HEK293 (cell line): Measurements from ENCODE around the gene MAPK11.
A peak's percentile ranks its signal among the peaks of the same experiment; 100 is the strongest.

ENCODE experiments used
- GLIS1 ChIP-seq: fragments of 450-650 bp; formaldehyde crosslinking; IDR thresholded peaks from 2 replicates; pipeline ENCODE4 v1.5.1; 2016; ENCODE audit warnings: missing biosample characterization, missing genetic modification characterization
- GLIS2 ChIP-seq: fragments of 450-650 bp; formaldehyde crosslinking; IDR thresholded peaks from 2 replicates; pipeline ENCODE4 v1.5.1; 2016; ENCODE audit warnings: missing biosample characterization, missing genetic modification characterization
- IKZF3 ChIP-seq: fragments of 450-650 bp; IDR thresholded peaks from 2 replicates; pipeline ENCODE4 v1.5.0; 2018; ENCODE audit warnings: missing biosample characterization, mild to moderate bottlenecking, missing genetic modification characterization, moderate library complexity
- KLF1 ChIP-seq: fragments of 450-650 bp; formaldehyde crosslinking; IDR thresholded peaks from 2 replicates; pipeline ENCODE4 v1.5.1; 2016; ENCODE audit warnings: missing biosample characterization, missing genetic modification characterization
- KLF10 ChIP-seq: fragments of 450-650 bp; IDR thresholded peaks from 2 replicates; pipeline ENCODE4 v1.5.1; 2018; ENCODE audit warnings: missing biosample characterization, mild to moderate bottlenecking, missing genetic modification characterization
- KLF16 ChIP-seq: fragments of 450-650 bp; formaldehyde crosslinking; IDR thresholded peaks from 2 replicates; pipeline ENCODE4 v1.5.1; 2017; ENCODE audit warnings: missing biosample characterization, missing genetic modification characterization
- KLF8 ChIP-seq: fragments of 450-650 bp; formaldehyde crosslinking; IDR thresholded peaks from 2 replicates; pipeline ENCODE4 v1.5.1; 2016; ENCODE audit warnings: missing biosample characterization, missing genetic modification characterization
- OVOL3 ChIP-seq: fragments of 450-650 bp; formaldehyde crosslinking; IDR thresholded peaks from 2 replicates; pipeline ENCODE4 v1.5.1; 2016; ENCODE audit warnings: missing biosample characterization, missing genetic modification characterization
- SP2 ChIP-seq: fragments of 450-650 bp; formaldehyde crosslinking; IDR thresholded peaks from 2 replicates; pipeline ENCODE4 v1.5.1; 2016; ENCODE audit warnings: missing biosample characterization, missing genetic modification characterization
- SP3 ChIP-seq: fragments of 450-650 bp; formaldehyde crosslinking; IDR thresholded peaks from 2 replicates; pipeline ENCODE4 v1.5.1; 2016; ENCODE audit warnings: missing biosample characterization, missing genetic modification characterization
- SP7 ChIP-seq: fragments of 450-650 bp; formaldehyde crosslinking; IDR thresholded peaks from 2 replicates; pipeline ENCODE4 v1.5.1; 2016; ENCODE audit warnings: missing biosample characterization, missing genetic modification characterization
- ZBTB17 ChIP-seq: fragments of 450-650 bp; formaldehyde crosslinking; IDR thresholded peaks from 2 replicates; pipeline ENCODE4 v1.5.1; 2016; ENCODE audit warnings: missing biosample characterization, missing genetic modification characterization
- ZBTB8A ChIP-seq: fragments of 450-650 bp; formaldehyde crosslinking; IDR thresholded peaks from 2 replicates; pipeline ENCODE4 v1.5.1; 2016; ENCODE audit warnings: missing biosample characterization, missing genetic modification characterization
- ZEB2 ChIP-seq: fragments of 450-650 bp; formaldehyde crosslinking; IDR thresholded peaks from 2 replicates; pipeline ENCODE4 v1.5.1; 2016; ENCODE audit warnings: missing biosample characterization, missing genetic modification characterization
- ZFP37 ChIP-seq: fragments of 450-650 bp; formaldehyde crosslinking; IDR thresholded peaks from 2 replicates; pipeline ENCODE4 v1.5.1; 2016; ENCODE audit warnings: missing biosample characterization, missing genetic modification characterization
- ZIC2 ChIP-seq: fragments of 450-650 bp; formaldehyde crosslinking; IDR thresholded peaks from 2 replicates; pipeline ENCODE4 v1.5.1; 2016; ENCODE audit warnings: missing biosample characterization, missing genetic modification characterization
- ZNF302 ChIP-seq: fragments of 450-650 bp; formaldehyde crosslinking; IDR thresholded peaks from 2 replicates; pipeline ENCODE4 v1.5.1; 2016; ENCODE audit warnings: missing biosample characterization, missing genetic modification characterization, low read depth
- ZNF311 ChIP-seq: fragments of 450-650 bp; formaldehyde crosslinking; IDR thresholded peaks from 2 replicates; pipeline ENCODE4 v1.5.1; 2017; ENCODE audit warnings: missing biosample characterization, missing genetic modification characterization, borderline replicate concordance
- ZNF341 ChIP-seq: fragments of 450-650 bp; formaldehyde crosslinking; IDR thresholded peaks from 2 replicates; pipeline ENCODE4; 2016; ENCODE audit warnings: low read depth, missing biosample characterization, missing genetic modification characterization
- ZNF391 ChIP-seq: fragments of 450-650 bp; formaldehyde crosslinking; IDR thresholded peaks from 2 replicates; pipeline ENCODE4 v1.5.1; 2016; ENCODE audit warnings: low read depth, missing biosample characterization, missing genetic modification characterization, borderline replicate concordance
- ZNF777 ChIP-seq: fragments of 450-650 bp; formaldehyde crosslinking; IDR thresholded peaks from 2 replicates; pipeline ENCODE4 v1.5.1; 2017; ENCODE audit warnings: missing biosample characterization, missing genetic modification characterization, borderline replicate concordance
- ZSCAN30 ChIP-seq: fragments of 450-650 bp; IDR thresholded peaks from 2 replicates; pipeline ENCODE4 v1.5.1; 2018; ENCODE audit warnings: missing biosample characterization, mild to moderate bottlenecking, missing genetic modification characterization, moderate library complexity
- ZXDB ChIP-seq: fragments of 450-650 bp; formaldehyde crosslinking; IDR thresholded peaks from 2 replicates; pipeline ENCODE4 v1.5.1; 2016; ENCODE audit warnings: missing biosample characterization, missing genetic modification characterization
- TF ChIP-seq, protein P1 (sequence below): fragments of 450-650 bp; formaldehyde crosslinking; IDR thresholded peaks from 2 replicates; pipeline ENCODE4 v1.5.1; 2016; ENCODE audit warnings: missing biosample characterization, missing genetic modification characterization
- TF ChIP-seq, protein P2 (sequence below): fragments of 450-650 bp; formaldehyde crosslinking; IDR thresholded peaks from 2 replicates; pipeline ENCODE4 v1.5.1; 2016; ENCODE audit warnings: missing biosample characterization, missing genetic modification characterization
- TF ChIP-seq, protein P3 (sequence below): fragments of 450-650 bp; formaldehyde crosslinking; IDR thresholded peaks from 2 replicates; pipeline ENCODE4 v1.5.1; 2016; ENCODE audit warnings: missing biosample characterization, missing genetic modification characterization
- TF ChIP-seq, protein P4 (sequence below): fragments of 450-650 bp; formaldehyde crosslinking; IDR thresholded peaks from 2 replicates; pipeline ENCODE4 v1.5.1; 2016; ENCODE audit warnings: missing biosample characterization, missing genetic modification characterization
- TF ChIP-seq, protein P5 (sequence below): fragments of 450-650 bp; formaldehyde crosslinking; IDR thresholded peaks from 2 replicates; pipeline ENCODE4 v1.5.1; 2016; ENCODE audit warnings: missing biosample characterization, missing genetic modification characterization
- TF ChIP-seq, protein P6 (sequence below): fragments of 450-650 bp; formaldehyde crosslinking; IDR thresholded peaks from 2 replicates; pipeline ENCODE4 v1.5.1; 2016; ENCODE audit warnings: missing biosample characterization, missing genetic modification characterization
- TF ChIP-seq, protein P7 (sequence below): fragments of 450-650 bp; formaldehyde crosslinking; optimal IDR thresholded peaks from 2 replicates; pipeline ENCODE3; 2016; ENCODE audit warnings: missing biosample characterization, mild to moderate bottlenecking, missing genetic modification characterization

The MAPK11 gene

DNA sequence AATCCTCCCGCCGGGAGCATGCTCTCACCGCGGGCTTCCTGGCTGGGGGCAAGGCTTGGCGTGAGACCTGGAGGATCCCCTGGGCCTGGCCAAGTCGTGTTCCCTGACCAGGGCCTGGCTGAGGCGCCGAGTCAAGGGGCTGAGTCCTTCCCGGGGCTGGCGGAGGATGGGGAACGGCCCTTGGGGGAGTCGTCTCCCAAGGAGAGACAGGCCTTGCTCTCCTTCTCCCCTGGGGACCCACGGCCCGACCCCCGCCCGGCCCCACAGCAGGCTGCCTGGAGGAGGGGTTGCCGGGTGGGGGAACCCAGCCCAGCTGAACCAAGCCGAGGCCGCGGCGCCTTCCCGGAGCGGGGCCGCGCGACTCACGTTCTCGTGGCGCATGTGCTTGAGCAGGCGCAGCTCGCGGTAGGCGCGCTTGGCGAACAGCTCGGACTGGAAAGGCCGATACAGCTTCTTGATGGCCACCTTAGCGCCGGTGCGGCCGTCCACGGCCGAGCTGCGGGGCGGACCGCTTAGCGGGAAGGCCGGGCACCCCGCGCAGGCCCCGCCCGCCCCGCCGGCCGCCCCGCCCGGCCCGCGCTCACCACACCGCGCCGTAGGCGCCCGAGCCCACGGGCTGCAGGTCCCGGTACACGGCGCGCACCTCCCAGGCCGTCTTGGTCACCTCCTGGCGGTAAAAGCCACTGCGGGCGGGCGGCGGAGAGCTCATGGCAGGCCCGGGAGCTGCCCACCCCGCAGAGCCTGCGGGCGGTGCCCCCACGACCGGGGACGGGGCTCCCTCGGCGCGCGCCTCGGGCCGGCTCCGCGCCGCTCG lies 9.2 kb downstream of the MAPK11 start (continued):
- TF ChIP-seq ZNF391 (no peak), GLIS1 (peak; percentile 79; the same call in 1 of the 2 replicates), KLF1 (tag by site-specific recombination) (peak; percentile 36), SP3 (tag by site-specific recombination) (peak; percentile 81), ZNF777 (tag by site-specific recombination) (no peak), ZNF311 (tag by site-specific recombination) (no peak), IKZF3 (peak; percentile 26; the same call in 1 of the 2 replicates), ZEB2 (tag by site-specific recombination) (0 out of 2 replicates have a peak, but pooled peaks have one; percentile 53), SP7 (tag by site-specific recombination) (0 out of 2 replicates have a peak, but pooled peaks have one; percentile 27), ZBTB8A (tag by site-specific recombination) (peak; percentile 63), KLF16 (tag by site-specific recombination) (peak; percentile 36; the same call in 1 of the 2 replicates), ZNF341 (0 out of 2 replicates have a peak, but pooled peaks have one; percentile 48), SP2 (tag by site-specific recombination) (peak; percentile 61), ZBTB17 (tag by site-specific recombination) (0 out of 2 replicates have a peak, but pooled peaks have one; percentile 30), KLF8 (tag by site-specific recombination) (peak; percentile 88), ZFP37 (tag by site-specific recombination) (peak; percentile 84; the same call in 1 of the 2 replicates), ZXDB (tag by site-specific recombination) (peak; percentile 43; the same call in 1 of the 2 replicates), ZNF302 (tag by site-specific recombination) (no peak), KLF10 (tag by site-specific recombination) (peak; percentile 41; the same call in 1 of the 2 replicates), ZIC2 (tag by site-specific recombination) (peak; percentile 89), ZSCAN30 (tag by site-specific recombination) (no peak), GLIS2 (peak; percentile 90), OVOL3 (tag by site-specific recombination) (no peak)
- TF ChIP-seq, protein P1, sequence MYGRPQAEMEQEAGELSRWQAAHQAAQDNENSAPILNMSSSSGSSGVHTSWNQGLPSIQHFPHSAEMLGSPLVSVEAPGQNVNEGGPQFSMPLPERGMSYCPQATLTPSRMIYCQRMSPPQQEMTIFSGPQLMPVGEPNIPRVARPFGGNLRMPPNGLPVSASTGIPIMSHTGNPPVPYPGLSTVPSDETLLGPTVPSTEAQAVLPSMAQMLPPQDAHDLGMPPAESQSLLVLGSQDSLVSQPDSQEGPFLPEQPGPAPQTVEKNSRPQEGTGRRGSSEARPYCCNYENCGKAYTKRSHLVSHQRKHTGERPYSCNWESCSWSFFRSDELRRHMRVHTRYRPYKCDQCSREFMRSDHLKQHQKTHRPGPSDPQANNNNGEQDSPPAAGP, result peak; percentile 84
- TF ChIP-seq, protein P2, sequence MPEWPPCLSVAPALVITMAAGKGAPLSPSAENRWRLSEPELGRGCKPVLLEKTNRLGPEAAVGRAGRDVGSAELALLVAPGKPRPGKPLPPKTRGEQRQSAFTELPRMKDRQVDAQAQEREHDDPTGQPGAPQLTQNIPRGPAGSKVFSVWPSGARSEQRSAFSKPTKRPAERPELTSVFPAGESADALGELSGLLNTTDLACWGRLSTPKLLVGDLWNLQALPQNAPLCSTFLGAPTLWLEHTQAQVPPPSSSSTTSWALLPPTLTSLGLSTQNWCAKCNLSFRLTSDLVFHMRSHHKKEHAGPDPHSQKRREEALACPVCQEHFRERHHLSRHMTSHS (tag by site-specific recombination), result no peak
- TF ChIP-seq, protein P3, sequence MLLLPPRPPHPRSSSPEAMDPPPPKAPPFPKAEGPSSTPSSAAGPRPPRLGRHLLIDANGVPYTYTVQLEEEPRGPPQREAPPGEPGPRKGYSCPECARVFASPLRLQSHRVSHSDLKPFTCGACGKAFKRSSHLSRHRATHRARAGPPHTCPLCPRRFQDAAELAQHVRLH (tag by site-specific recombination), result no peak
- TF ChIP-seq, protein P4, sequence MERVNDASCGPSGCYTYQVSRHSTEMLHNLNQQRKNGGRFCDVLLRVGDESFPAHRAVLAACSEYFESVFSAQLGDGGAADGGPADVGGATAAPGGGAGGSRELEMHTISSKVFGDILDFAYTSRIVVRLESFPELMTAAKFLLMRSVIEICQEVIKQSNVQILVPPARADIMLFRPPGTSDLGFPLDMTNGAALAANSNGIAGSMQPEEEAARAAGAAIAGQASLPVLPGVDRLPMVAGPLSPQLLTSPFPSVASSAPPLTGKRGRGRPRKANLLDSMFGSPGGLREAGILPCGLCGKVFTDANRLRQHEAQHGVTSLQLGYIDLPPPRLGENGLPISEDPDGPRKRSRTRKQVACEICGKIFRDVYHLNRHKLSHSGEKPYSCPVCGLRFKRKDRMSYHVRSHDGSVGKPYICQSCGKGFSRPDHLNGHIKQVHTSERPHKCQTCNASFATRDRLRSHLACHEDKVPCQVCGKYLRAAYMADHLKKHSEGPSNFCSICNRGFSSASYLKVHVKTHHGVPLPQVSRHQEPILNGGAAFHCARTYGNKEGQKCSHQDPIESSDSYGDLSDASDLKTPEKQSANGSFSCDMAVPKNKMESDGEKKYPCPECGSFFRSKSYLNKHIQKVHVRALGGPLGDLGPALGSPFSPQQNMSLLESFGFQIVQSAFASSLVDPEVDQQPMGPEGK (tag by site-specific recombination), result peak; percentile 83
- TF ChIP-seq, protein P5, sequence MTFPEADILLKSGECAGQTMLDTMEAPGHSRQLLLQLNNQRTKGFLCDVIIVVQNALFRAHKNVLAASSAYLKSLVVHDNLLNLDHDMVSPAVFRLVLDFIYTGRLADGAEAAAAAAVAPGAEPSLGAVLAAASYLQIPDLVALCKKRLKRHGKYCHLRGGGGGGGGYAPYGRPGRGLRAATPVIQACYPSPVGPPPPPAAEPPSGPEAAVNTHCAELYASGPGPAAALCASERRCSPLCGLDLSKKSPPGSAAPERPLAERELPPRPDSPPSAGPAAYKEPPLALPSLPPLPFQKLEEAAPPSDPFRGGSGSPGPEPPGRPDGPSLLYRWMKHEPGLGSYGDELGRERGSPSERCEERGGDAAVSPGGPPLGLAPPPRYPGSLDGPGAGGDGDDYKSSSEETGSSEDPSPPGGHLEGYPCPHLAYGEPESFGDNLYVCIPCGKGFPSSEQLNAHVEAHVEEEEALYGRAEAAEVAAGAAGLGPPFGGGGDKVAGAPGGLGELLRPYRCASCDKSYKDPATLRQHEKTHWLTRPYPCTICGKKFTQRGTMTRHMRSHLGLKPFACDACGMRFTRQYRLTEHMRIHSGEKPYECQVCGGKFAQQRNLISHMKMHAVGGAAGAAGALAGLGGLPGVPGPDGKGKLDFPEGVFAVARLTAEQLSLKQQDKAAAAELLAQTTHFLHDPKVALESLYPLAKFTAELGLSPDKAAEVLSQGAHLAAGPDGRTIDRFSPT (tag by site-specific recombination), result 0 out of 2 replicates have a peak, but pooled peaks have one; percentile 9
- TF ChIP-seq, protein P6, sequence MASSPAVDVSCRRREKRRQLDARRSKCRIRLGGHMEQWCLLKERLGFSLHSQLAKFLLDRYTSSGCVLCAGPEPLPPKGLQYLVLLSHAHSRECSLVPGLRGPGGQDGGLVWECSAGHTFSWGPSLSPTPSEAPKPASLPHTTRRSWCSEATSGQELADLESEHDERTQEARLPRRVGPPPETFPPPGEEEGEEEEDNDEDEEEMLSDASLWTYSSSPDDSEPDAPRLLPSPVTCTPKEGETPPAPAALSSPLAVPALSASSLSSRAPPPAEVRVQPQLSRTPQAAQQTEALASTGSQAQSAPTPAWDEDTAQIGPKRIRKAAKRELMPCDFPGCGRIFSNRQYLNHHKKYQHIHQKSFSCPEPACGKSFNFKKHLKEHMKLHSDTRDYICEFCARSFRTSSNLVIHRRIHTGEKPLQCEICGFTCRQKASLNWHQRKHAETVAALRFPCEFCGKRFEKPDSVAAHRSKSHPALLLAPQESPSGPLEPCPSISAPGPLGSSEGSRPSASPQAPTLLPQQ (tag by site-specific recombination), result 0 out of 2 replicates have a peak, but pooled peaks have one; percentile 30
- TF ChIP-seq, protein P7, sequence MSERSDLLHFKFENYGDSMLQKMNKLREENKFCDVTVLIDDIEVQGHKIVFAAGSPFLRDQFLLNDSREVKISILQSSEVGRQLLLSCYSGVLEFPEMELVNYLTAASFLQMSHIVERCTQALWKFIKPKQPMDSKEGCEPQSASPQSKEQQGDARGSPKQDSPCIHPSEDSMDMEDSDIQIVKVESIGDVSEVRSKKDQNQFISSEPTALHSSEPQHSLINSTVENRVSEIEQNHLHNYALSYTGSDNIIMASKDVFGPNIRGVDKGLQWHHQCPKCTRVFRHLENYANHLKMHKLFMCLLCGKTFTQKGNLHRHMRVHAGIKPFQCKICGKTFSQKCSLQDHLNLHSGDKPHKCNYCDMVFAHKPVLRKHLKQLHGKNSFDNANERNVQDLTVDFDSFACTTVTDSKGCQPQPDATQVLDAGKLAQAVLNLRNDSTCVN, result peak; percentile 94
